Trophoblast cell (in vitro differentiated cells and primary cell): ENCODE measurements around the gene GSTA5.
"Not testable (repeated sequence)": the region's sequence is repeated elsewhere in the genome, so short reads cannot be mapped to it uniquely, and the experiment has no call there.

Source experiments
- DNase-seq, 2 donors: peaks; one replicate each; pipeline ENCODE4 v3.0.0-alpha.2; 2016
- H2AFZ ChIP-seq: 2 replicates; pipeline ENCODE4 v1.6.1; 2013; ENCODE audit warnings: low read length, moderate library complexity, mild to moderate bottlenecking; ENCODE audit not compliant: insufficient read depth, poor library complexity
- H2AK5ac ChIP-seq: 2 replicates; pipeline ENCODE4 v1.6.1; 2013; ENCODE audit warnings: mild to moderate bottlenecking, low read length
- H2BK120ac ChIP-seq: 2 replicates; pipeline ENCODE4 v1.6.1; 2013; ENCODE audit warnings: low read length, mild to moderate bottlenecking, moderate library complexity; ENCODE audit not compliant: insufficient read depth, poor library complexity
- H2BK12ac ChIP-seq: 2 replicates; pipeline ENCODE4 v1.6.1; 2013; ENCODE audit warnings: mild to moderate bottlenecking, low read length, moderate library complexity
- H2BK5ac ChIP-seq: 2 replicates; pipeline ENCODE4 v1.6.1; 2013; ENCODE audit warnings: low read length, low read depth, moderate library complexity, mild to moderate bottlenecking; ENCODE audit not compliant: poor library complexity
- H3K14ac ChIP-seq: 2 replicates; pipeline ENCODE4 v1.6.1; 2013; ENCODE audit warnings: mild to moderate bottlenecking, low read length
- H3K18ac ChIP-seq: 2 replicates; pipeline ENCODE4 v1.6.1; 2013; ENCODE audit warnings: mild to moderate bottlenecking, low read length
- H3K23ac ChIP-seq: 2 replicates; pipeline ENCODE4 v1.6.1; 2013; ENCODE audit warnings: low read length
- H3K27ac ChIP-seq: 2 replicates; pipeline ENCODE4 v1.5.1; 2013; ENCODE audit warnings: low read depth, mild to moderate bottlenecking, inconsistent platforms, low read length, moderate library complexity
- H3K27me3 ChIP-seq: 2 replicates; pipeline ENCODE4 v1.6.1; 2013; ENCODE audit warnings: inconsistent platforms, mild to moderate bottlenecking, low read length, moderate library complexity; ENCODE audit not compliant: insufficient read depth
- H3K36me3 ChIP-seq, 2 experiments: 1 replicate in 1 of 2; 2 replicates in 1 of 2; pipeline ENCODE4 v1.6.1; 2013; ENCODE audit warnings: low read length in 2 of 2, mild to moderate bottlenecking in 2 of 2, moderate library complexity in 1 of 2; ENCODE audit not compliant: insufficient read depth in 2 of 2, control insufficient read depth in 1 of 2
- H3K4ac ChIP-seq: 2 replicates; pipeline ENCODE4 v1.6.1; 2013; ENCODE audit warnings: low read depth, mild to moderate bottlenecking, low read length, moderate library complexity
- H3K4me1 ChIP-seq, 2 experiments: 1 replicate in 1 of 2; 2 replicates in 1 of 2; pipeline ENCODE4 v1.6.1; 2013; ENCODE audit warnings: low read length in 2 of 2, mild to moderate bottlenecking in 2 of 2, moderate library complexity in 1 of 2; ENCODE audit not compliant: insufficient read depth in 2 of 2, control insufficient read depth in 1 of 2
- H3K4me2 ChIP-seq: 2 replicates; pipeline ENCODE4 v1.6.1; 2013; ENCODE audit warnings: inconsistent platforms, mild to moderate bottlenecking, low read length, moderate library complexity
- H3K4me3 ChIP-seq: 2 replicates; pipeline ENCODE4 v1.5.1; 2013; ENCODE audit warnings: mild to moderate bottlenecking, low read depth, low read length, inconsistent platforms
- H3K79me1 ChIP-seq: one replicate; pipeline ENCODE4 v1.6.1; 2013; ENCODE audit warnings: low read length
- H3K79me2 ChIP-seq: 2 replicates; pipeline ENCODE4 v1.6.1; 2013; ENCODE audit warnings: low read length, mild to moderate bottlenecking; ENCODE audit not compliant: control insufficient read depth, insufficient read depth, poor library complexity
- H3K9ac ChIP-seq: 2 replicates; pipeline ENCODE4 v1.6.1; 2013; ENCODE audit warnings: mild to moderate bottlenecking, low read length
- H3K9me3 ChIP-seq: 2 replicates; pipeline ENCODE4 v1.6.1; 2013; ENCODE audit warnings: low read depth, mild to moderate bottlenecking, control low read depth, inconsistent platforms, low read length; ENCODE audit not compliant: insufficient read depth
- H4K12ac ChIP-seq: 2 replicates; pipeline ENCODE4 v1.6.1; 2013; ENCODE audit warnings: low read depth, mild to moderate bottlenecking, low read length, moderate library complexity
- H4K8ac ChIP-seq: 2 replicates; pipeline ENCODE4 v1.6.1; 2013; ENCODE audit warnings: low read depth, mild to moderate bottlenecking, low read length, moderate library complexity
- H4K91ac ChIP-seq: one replicate; pipeline ENCODE4 v1.6.1; 2013; ENCODE audit warnings: low read depth, mild to moderate bottlenecking, low read length, moderate library complexity
- WGBS: extraction: QIAGEN DNeasy Blood & Tissue Kit; methylation state at CpG from one replicate; pipeline ENCODE4 v1.1.7; 2013; ENCODE audit warnings: missing lambda C conversion rate; ENCODE audit not compliant: insufficient read length, insufficient coverage; ENCODE audit errors: extremely low coverage; 5-methylcytosine and 5-hydroxymethylcytosine counted together

The GSTA5 gene

DNA sequence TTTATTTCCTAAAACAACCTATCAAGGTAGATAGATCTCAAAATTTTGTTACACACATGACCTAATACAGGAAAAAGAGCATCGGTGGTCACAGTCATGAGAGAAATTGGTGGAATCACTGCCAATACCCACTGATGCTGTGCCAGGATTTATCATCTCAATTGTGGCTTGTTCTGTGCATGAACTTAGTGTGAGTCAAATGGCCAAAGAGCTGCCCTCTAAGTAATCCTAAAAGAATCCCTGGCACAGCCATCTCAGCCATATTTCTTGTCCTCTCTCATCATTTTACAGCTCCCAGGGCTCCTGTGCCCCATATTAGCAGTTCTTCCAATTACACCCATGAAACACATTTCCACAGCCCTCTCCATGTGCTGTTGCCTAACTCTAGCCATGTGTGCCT is 6.1 kb downstream of the GSTA5 start:
- H3K27me3 ChIP-seq, result no peaks in the 10 kb centered on the region
- no peaks in the 10 kb centered on the region for H3K79me2 ChIP-seq
- no peak overlapping the region for H3K14ac ChIP-seq
- whole genome bisulfite sequencing, result no CpG with 5 or more reads among the region's 1 CpG
- no peak overlapping the region for H3K4me3 ChIP-seq
- H3K18ac ChIP-seq, result no peak overlapping the region
- H3K27ac ChIP-seq, result no peak overlapping the region
- H2BK120ac ChIP-seq, result no peak overlapping the region
- no peak overlapping the region for H3K23ac ChIP-seq
- H2BK12ac ChIP-seq, result no peak overlapping the region
- DNase-seq, result no peak
- H4K91ac ChIP-seq, result no peak overlapping the region
- no peak overlapping the region for H2AK5ac ChIP-seq
- H4K8ac ChIP-seq, result no peak overlapping the region
- no peak overlapping the region for H3K9ac ChIP-seq
- H2AFZ ChIP-seq, result no peak overlapping the region
- H3K4ac ChIP-seq, result no peak overlapping the region
- H3K4me2 ChIP-seq, result no peak overlapping the region
- H3K79me1 ChIP-seq, result no peaks in the 10 kb centered on the region
- no peak overlapping the region for H4K12ac ChIP-seq
- no peaks in the 10 kb centered on the region for H3K9me3 ChIP-seq
- H3K36me3 ChIP-seq, result no peaks in the 10 kb centered on the region
- H3K4me1 ChIP-seq, result peaks cover 0 to 3% of the 10 kb centered on the region in 2 experiments
- H2BK5ac ChIP-seq, result no peak overlapping the region

GRCh38 chr6:52830869-52831268 is 9.7 kb downstream of the GSTA5 start:
- H3K27me3 ChIP-seq, H2AFZ ChIP-seq, H2BK120ac ChIP-seq, H3K4me3 ChIP-seq, H3K18ac ChIP-seq, H4K8ac ChIP-seq, H3K36me3 ChIP-seq, H3K9ac ChIP-seq, H3K23ac ChIP-seq, H3K14ac ChIP-seq, H3K4ac ChIP-seq, H3K79me1 ChIP-seq, H3K4me2 ChIP-seq, H2AK5ac ChIP-seq, H3K4me1 ChIP-seq, H2BK12ac ChIP-seq, H3K79me2 ChIP-seq, H2BK5ac ChIP-seq, H3K27ac ChIP-seq, H4K91ac ChIP-seq, H3K9me3 ChIP-seq, H4K12ac ChIP-seq: not testable (repeated sequence)
- no CpG with 5 or more reads among the region's 4 CpGs for WGBS
- DNase-seq, result peak in 1 of 2 donors; percentile 8

DNA sequence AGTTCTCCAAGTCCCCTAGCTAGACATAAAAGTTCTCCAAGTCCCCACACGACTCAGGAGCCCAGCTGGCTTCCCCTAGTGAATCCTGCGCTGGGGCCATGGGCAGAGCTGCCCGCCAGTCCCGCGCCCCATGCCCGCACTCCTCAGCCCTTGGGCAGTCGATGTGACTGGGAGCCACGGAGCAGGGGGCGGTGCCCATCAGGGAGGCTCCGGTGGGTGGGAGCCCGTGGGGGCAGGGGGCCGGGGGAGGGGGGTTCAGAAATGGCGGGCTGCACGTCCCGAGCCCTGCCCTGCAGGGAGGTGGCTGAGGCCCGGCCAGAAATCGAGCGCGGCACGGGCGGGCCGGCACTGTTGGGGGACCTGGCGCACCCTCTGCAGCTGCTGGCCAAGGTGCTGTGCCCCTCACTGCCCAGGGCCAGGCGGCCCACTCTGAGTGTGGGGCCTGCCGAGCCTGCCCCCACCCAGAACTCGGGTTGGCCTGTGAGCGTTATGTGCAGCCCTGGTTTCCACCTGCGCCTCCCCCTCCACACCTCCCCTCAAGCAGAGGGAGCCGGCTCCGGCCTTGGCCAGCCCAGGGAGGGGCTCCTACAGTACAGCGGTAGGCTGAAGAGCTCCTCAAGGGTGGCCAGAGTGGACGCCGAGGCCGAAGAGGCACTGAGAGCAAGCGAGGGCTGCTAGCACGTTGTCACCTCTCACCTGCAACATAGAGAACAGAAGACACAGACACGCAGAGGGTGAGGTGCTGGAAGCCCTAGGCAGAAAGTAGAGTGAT is 11.4 kb downstream of the GSTA5 start:
- Histone ChIP-seq H2AK5ac (no peak overlapping the region), H3K9me3 (peaks cover 10% of the 10 kb centered on the region), H3K9ac (no peak overlapping the region), H3K14ac (no peak overlapping the region), H3K23ac (no peak overlapping the region), H3K18ac (no peak overlapping the region), H3K4me1 (no peaks in the 10 kb centered on the region), H3K4ac (no peak overlapping the region), H3K36me3 (no peaks in the 10 kb centered on the region), H3K4me3 (peak overlapping the region; percentile 15), H4K91ac (no peak overlapping the region), H3K79me2 (no peaks in the 10 kb centered on the region), H2AFZ (no peak overlapping the region), H2BK12ac (no peak overlapping the region), H4K12ac (no peak overlapping the region), H3K4me2 (no peak overlapping the region), H3K27ac (no peak overlapping the region), H3K79me1 (no peaks in the 10 kb centered on the region), H3K27me3 (no peaks in the 10 kb centered on the region), H2BK5ac (no peak overlapping the region), H2BK120ac (no peak overlapping the region), H4K8ac (no peak overlapping the region)
- no peak for DNase-seq
- WGBS, result no CpG with 5 or more reads among the region's 37 CpGs

GRCh38 chr6:52828621-52829020 is 12.0 kb downstream of the GSTA5 start:
- H2AK5ac ChIP-seq, H3K79me1 ChIP-seq, H3K79me2 ChIP-seq, H2BK5ac ChIP-seq, H2BK12ac ChIP-seq, H3K4me1 ChIP-seq, H3K23ac ChIP-seq, H4K12ac ChIP-seq, H3K4me3 ChIP-seq, H3K9ac ChIP-seq, H3K27ac ChIP-seq, H4K91ac ChIP-seq, DNase-seq, H4K8ac ChIP-seq, H3K18ac ChIP-seq, H2BK120ac ChIP-seq, H2AFZ ChIP-seq, H3K4me2 ChIP-seq, H3K4ac ChIP-seq, H3K36me3 ChIP-seq, H3K14ac ChIP-seq, H3K27me3 ChIP-seq: not testable (repeated sequence)
- peaks cover 10% of the 10 kb centered on the region for H3K9me3 ChIP-seq
- no CpG with 5 or more reads among the region's 4 CpGs for WGBS
